Activated CD4-positive, alpha-beta T cell treated with anti-CD3 and anti-CD28 coated beads, Interleukin-2, amount 10 ng/mL, durations not matched to agents 7 days and 5 days (primary cell): ENCODE results near the gene TCF21. TPM values are rescaled to one million over a fixed set of nuclear protein-coding genes. Genes with fewer than 3 reads are reported as not detected.
"Not testable (repeated sequence)": the region's sequence is repeated elsewhere in the genome, so short reads cannot be mapped to it uniquely, and the experiment has no call there.

Experiments used
- CTCF ChIA-PET: fragments of 350-600 bp; sonication (Branson Sonifier 250); formaldehyde crosslinking; loops from one replicate; lab custom pipeline; 2021; ENCODE audit warnings: antibody characterized with exemption; lab: Charles Lee
- POLR2A ChIA-PET: fragments of 350-600 bp; sonication (Branson Sonifier 250); formaldehyde crosslinking; loops from one replicate; lab custom pipeline; 2021; ENCODE audit warnings: antibody characterized with exemption; lab: Charles Lee
- DNase-seq: peaks from one replicate; pipeline ENCODE4 v3.0.0-alpha.2; 2020
- H3K27ac Mint-ChIP-seq: one replicate; pipeline ENCODE4 v1.8.0; 2021; ENCODE audit warnings: mild to moderate bottlenecking, moderate library complexity, mixed read lengths
- H3K27me3 Mint-ChIP-seq: one replicate; pipeline ENCODE4 v1.8.0; 2021; ENCODE audit warnings: mixed read lengths
- H3K36me3 Mint-ChIP-seq: one replicate; pipeline ENCODE4 v1.8.0; 2021; ENCODE audit warnings: low read depth, mixed read lengths
- H3K4me1 Mint-ChIP-seq: one replicate; pipeline ENCODE4 v1.8.0; 2021; ENCODE audit warnings: mixed read lengths
- H3K4me3 Mint-ChIP-seq: one replicate; pipeline ENCODE4 v1.8.0; 2021; ENCODE audit warnings: mild to moderate bottlenecking, moderate library complexity, mixed read lengths
- H3K9me3 Mint-ChIP-seq: one replicate; pipeline ENCODE4 v1.8.0; 2021; ENCODE audit warnings: mixed read lengths
- total RNA-seq, 2 experiments: library from RNA; stranded (reverse); gene quantifications; one replicate each; pipeline ENCODE4 v1.2.3, GENCODE V29; 2021

Gene TCF21
- total RNA-seq = not detected

DNA sequence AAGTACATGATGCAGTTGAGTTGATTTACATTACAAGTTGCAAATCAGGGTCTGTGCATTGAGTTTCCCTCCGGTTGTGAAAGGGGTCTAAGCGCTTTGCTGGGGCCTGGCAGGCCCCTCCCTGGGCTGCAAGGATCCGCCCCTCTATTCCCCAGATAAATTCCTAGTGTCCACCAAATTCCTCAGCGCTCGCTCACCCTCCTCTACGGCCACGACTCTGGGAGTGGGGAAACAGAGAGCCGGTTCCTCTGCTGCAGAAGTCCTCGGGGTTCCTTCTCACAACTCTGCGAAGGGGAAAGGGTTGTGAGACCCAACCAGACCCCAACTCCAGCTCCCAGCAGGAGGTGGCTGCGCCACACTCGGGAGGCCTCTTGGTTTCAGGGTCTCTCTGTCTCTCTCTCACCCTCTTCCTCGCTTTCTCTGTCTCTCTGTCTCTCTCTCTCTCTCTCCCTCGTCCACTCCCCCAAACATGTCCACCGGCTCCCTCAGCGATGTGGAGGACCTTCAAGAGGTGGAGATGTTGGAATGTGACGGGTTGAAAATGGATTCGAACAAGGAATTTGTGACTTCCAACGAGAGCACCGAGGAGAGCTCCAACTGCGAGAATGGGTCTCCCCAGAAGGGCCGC, at the start of gene TCF21:
TSS of gene TCF21 (plus strand) at position 185 of the 628 bp plus-strand sequence. CDS start at position 470, 285 bp downstream.
- Mint-ChIP-seq H3K9me3 (no peaks in the 10 kb centered on the region), H3K27ac (no peak within 1 kb of the TSS), H3K4me1 (peaks cover 24% of the 10 kb centered on the region), H3K36me3 (peaks cover 3% of the 10 kb centered on the region), H3K27me3 (peaks cover 72% of the 10 kb centered on the region), H3K4me3 (no peak within 1 kb of the TSS)
- DNase-seq = no peak
- ChIA-PET CTCF (no interaction called here), POLR2A (no interaction called here)

DNA sequence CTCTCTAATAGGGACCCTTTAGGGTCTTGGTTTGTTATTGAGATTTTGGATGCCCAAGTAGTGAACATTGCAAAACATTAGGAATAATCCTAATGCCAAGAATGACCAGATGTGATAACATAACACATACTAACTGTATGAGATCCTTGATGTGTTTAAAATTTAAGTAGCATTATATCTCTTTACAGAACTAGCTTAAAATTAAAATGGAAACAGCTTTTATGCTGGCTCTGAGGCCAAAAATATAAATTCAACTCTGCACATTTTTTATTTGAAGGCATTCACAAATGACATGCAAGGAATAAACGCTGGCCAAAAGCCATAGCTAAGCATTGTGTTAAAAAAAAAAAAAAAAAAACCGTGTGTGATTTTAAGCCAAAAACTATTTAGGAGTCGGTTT, 47.7 kb upstream of the TCF21 start:
- peaks cover 26% of the 10 kb centered on the region for H3K27me3 Mint-ChIP-seq
- POLR2A ChIA-PET = no interaction called here
- no peak overlapping the region for H3K27ac Mint-ChIP-seq
- H3K36me3 Mint-ChIP-seq = no peaks in the 10 kb centered on the region
- H3K4me1 Mint-ChIP-seq = peaks cover 5% of the 10 kb centered on the region
- CTCF ChIA-PET = interaction anchor here (0.5 kb wide), 1 partner anchor 35 kb away, joined by 4 read pairs; no protein-coding TSS in a partner anchor
- no peak overlapping the region for H3K4me3 Mint-ChIP-seq
- no peaks in the 10 kb centered on the region for H3K9me3 Mint-ChIP-seq
- no peak for DNase-seq

- Mint-ChIP-seq H3K4me1 (peaks cover 2% of the 10 kb centered on the region), H3K4me3 (no peak overlapping the region), H3K27me3 (peaks cover 29% of the 10 kb centered on the region), H3K27ac (no peak overlapping the region), H3K36me3 (no peaks in the 10 kb centered on the region), H3K9me3 (no peaks in the 10 kb centered on the region)
- DNase-seq = no peak
- ChIA-PET CTCF (no interaction called here), POLR2A (no interaction called here)
Measured at GRCh38 chr6:133843098-133843497, 45.8 kb upstream of the TCF21 start.

- Mint-ChIP-seq H3K9me3 (no peaks in the 10 kb centered on the region), H3K4me1 (no peaks in the 10 kb centered on the region), H3K27me3 (peaks cover 23% of the 10 kb centered on the region), H3K36me3 (no peaks in the 10 kb centered on the region), H3K4me3 (no peak overlapping the region), H3K27ac (no peak overlapping the region)
- ChIA-PET CTCF (no interaction called here), POLR2A (no interaction called here)
- DNase-seq = no peak
Measured at GRCh38 chr6:133844709-133845108, 44.2 kb upstream of the TCF21 start.

DNA sequence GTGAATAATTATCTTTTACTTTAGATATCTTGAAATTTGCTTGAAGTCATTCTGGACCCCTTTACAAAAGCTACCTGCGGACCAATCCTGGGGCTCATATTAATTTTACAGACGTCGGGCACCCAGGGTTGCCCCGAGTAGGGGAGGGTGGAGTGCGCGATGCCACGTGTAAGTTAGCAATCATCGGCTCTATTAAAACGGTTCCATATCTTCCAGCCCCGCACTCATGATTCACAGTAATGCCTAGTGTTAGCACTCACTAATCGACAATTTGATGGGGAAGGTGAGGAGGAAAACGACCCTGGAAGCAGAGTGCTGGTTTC, 34.9 kb upstream of the TCF21 start:
- H3K27me3 Mint-ChIP-seq = peaks cover 58% of the 10 kb centered on the region
- H3K27ac Mint-ChIP-seq = no peak overlapping the region
- CTCF ChIA-PET = no interaction called here
- H3K36me3 Mint-ChIP-seq = no peaks in the 10 kb centered on the region
- no peaks in the 10 kb centered on the region for H3K9me3 Mint-ChIP-seq
- H3K4me3 Mint-ChIP-seq = no peak overlapping the region
- POLR2A ChIA-PET = no interaction called here
- DNase-seq = no peak
- H3K4me1 Mint-ChIP-seq = peaks cover 2% of the 10 kb centered on the region

GRCh38 chr6:133854364-133855275, 34.3 kb upstream of the TCF21 start:
- ChIA-PET POLR2A (no interaction called here), CTCF (no interaction called here)
- H3K4me3 Mint-ChIP-seq = no peak overlapping the region
- peaks cover 60% of the 10 kb centered on the region for H3K27me3 Mint-ChIP-seq
- no peaks in the 10 kb centered on the region for H3K9me3 Mint-ChIP-seq
- H3K27ac Mint-ChIP-seq = no peak overlapping the region
- H3K36me3 Mint-ChIP-seq = no peaks in the 10 kb centered on the region
- no peak for DNase-seq
- peaks cover 2% of the 10 kb centered on the region for H3K4me1 Mint-ChIP-seq

DNA sequence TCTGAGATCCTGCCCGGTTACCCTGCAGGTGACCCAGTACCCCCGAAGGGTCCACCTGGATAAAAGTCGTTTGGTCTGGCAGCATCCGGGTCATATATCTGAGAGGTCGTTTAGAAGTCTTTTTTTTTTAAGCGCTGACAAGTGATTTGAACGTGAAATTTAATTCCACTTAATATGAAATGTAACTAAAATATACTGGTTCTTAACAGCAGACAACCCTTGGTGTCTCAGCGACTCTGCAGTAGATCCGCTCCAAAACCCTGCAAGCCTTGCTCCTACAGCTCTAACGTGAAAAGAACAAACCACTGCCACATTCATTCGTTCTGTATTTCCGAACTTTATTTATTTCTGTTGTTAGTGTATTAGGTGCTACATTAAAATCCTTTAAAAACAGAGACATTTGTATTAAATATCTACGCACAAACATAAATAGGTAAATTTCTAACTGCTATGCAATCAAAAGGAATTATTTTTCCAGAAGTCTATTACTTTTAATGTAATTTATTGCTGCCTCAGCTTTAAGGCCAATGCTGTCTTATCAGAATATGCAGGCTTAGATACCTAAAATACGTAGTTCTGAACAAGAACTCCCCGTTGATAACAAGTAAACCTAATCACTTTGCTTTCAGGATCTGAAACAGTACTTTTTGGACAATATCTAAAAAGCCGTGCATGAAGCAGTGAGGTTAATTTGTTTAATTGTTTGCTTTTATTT, 33.5 kb upstream of the TCF21 start:
- Mint-ChIP-seq H3K9me3 (no peaks in the 10 kb centered on the region), H3K4me1 (peaks cover 2% of the 10 kb centered on the region), H3K27ac (no peak overlapping the region), H3K27me3 (peaks cover 54% of the 10 kb centered on the region), H3K36me3 (no peaks in the 10 kb centered on the region), H3K4me3 (no peak overlapping the region)
- ChIA-PET POLR2A (no interaction called here), CTCF (no interaction called here)
- DNase-seq = no peak

DNA sequence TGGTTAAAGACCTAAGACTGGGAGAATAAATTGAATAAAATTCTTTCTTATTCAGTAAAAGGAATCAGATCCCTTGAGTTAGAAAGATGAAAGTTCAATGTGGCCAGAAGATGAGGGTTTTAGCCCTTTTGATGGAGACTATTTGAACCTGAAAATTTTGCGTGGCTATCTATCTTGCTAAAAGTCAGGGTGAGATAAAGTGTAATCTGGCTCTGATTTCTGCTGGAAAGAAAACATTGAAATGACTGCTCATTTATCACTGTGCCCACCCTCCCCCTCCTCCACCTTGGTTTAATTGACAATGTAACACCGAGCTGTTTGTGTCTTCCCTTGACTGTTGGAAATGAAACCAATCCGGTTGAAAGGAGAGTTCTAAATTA, 32.9 kb upstream of the TCF21 start:
- peaks cover 50% of the 10 kb centered on the region for H3K27me3 Mint-ChIP-seq
- no peaks in the 10 kb centered on the region for H3K9me3 Mint-ChIP-seq
- H3K36me3 Mint-ChIP-seq = no peaks in the 10 kb centered on the region
- DNase-seq = no peak
- H3K27ac Mint-ChIP-seq = no peak overlapping the region
- CTCF ChIA-PET = no interaction called here
- H3K4me1 Mint-ChIP-seq = peaks cover 2% of the 10 kb centered on the region
- POLR2A ChIA-PET = no interaction called here
- H3K4me3 Mint-ChIP-seq = no peak overlapping the region

- CTCF ChIA-PET = no interaction called here
- DNase-seq = no peak
- H3K36me3 Mint-ChIP-seq = no peaks in the 10 kb centered on the region
- no peaks in the 10 kb centered on the region for H3K9me3 Mint-ChIP-seq
- H3K27me3 Mint-ChIP-seq = peaks cover 44% of the 10 kb centered on the region
- peaks cover 2% of the 10 kb centered on the region for H3K4me1 Mint-ChIP-seq
- POLR2A ChIA-PET = no interaction called here
- H3K4me3 Mint-ChIP-seq = no peak overlapping the region
- H3K27ac Mint-ChIP-seq = no peak overlapping the region
Measured at GRCh38 chr6:133856911-133857310, 32.0 kb upstream of the TCF21 start.

- Mint-ChIP-seq H3K9me3 (peaks cover 5% of the 10 kb centered on the region), H3K4me1 (peaks cover 2% of the 10 kb centered on the region), H3K36me3 (no peaks in the 10 kb centered on the region), H3K4me3 (no peak overlapping the region), H3K27ac (no peak overlapping the region), H3K27me3 (peaks cover 37% of the 10 kb centered on the region)
- CTCF ChIA-PET = no interaction called here
- DNase-seq = no peak
- POLR2A ChIA-PET = no interaction called here
Measured at GRCh38 chr6:133857696-133858095, 31.2 kb upstream of the TCF21 start.

GRCh38 chr6:133861337-133861736, 27.6 kb upstream of the TCF21 start:
- POLR2A ChIA-PET, H3K27me3 Mint-ChIP-seq, CTCF ChIA-PET, H3K4me3 Mint-ChIP-seq, DNase-seq, H3K4me1 Mint-ChIP-seq, H3K27ac Mint-ChIP-seq, H3K36me3 Mint-ChIP-seq: not testable (repeated sequence)
- peaks cover 16% of the 10 kb centered on the region for H3K9me3 Mint-ChIP-seq

- Mint-ChIP-seq H3K27me3 (peaks cover 3% of the 10 kb centered on the region), H3K4me1 (no peaks in the 10 kb centered on the region), H3K9me3 (peaks cover 16% of the 10 kb centered on the region), H3K4me3 (no peak overlapping the region), H3K36me3 (no peaks in the 10 kb centered on the region), H3K27ac (no peak overlapping the region)
- no peak for DNase-seq
- POLR2A ChIA-PET = no interaction called here
- CTCF ChIA-PET = no interaction called here
Measured at GRCh38 chr6:133863228-133863627, 25.7 kb upstream of the TCF21 start.

GRCh38 chr6:133865680-133866079, 23.2 kb upstream of the TCF21 start:
- ChIA-PET POLR2A (interaction anchor here (0.5 kb wide), 1 partner anchor 252 kb away, joined by 3 read pairs; no protein-coding TSS in a partner anchor), CTCF (no interaction called here)
- Mint-ChIP-seq H3K36me3 (no peaks in the 10 kb centered on the region), H3K4me3 (no peak overlapping the region), H3K27me3 (peaks cover 6% of the 10 kb centered on the region), H3K9me3 (peaks cover 16% of the 10 kb centered on the region), H3K4me1 (no peaks in the 10 kb centered on the region), H3K27ac (no peak overlapping the region)
- DNase-seq = no peak
